Pancreas (tissue), 10 donors: Measurements from ENCODE around the gene MYT1. TPM values are rescaled to one million over a fixed set of nuclear protein-coding genes. Genes with fewer than 3 reads are reported as not detected.
A peak's percentile ranks its signal among the peaks of the same experiment; 100 is the strongest.

Experiments used
- ATAC-seq, 4 donors: fragments of 200-7000 bp; cut with Tn5 transposase; one replicate each; pipeline versions ENCODE4 v1.8.0 to v1.9.1; 2020; ENCODE audit warnings: mild to moderate bottlenecking in 4 of 4, moderate library complexity in 4 of 4
- DNase-seq, 6 donors: peaks; one replicate each; pipeline ENCODE4 v3.0.0-alpha.2; 2020
- FAIRE-seq: peaks from 2 replicates; lab custom pipeline; 2012; peaks lifted over from hg19 to GRCh38; lab: Jason Lieb, UNC
- H3K27ac ChIP-seq, 4 donors: fragments of 200-600 bp; sonication (generic); 1 replicate in 3 of 4; 2 replicates in 1 of 4; pipeline versions ENCODE4 v1.5.0 to v1.8.0; 2020
- H3K27me3 ChIP-seq, 4 donors: fragments of 200-600 bp; one replicate each; pipeline ENCODE4 v1.8.0; 2021
- H3K36me3 ChIP-seq, 3 donors: fragments of 200-600 bp; sonication (generic) in 1 of 3; one replicate each; pipeline versions ENCODE4 v1.5.0 to v1.8.0; 2020 to 2021
- H3K4me1 ChIP-seq, 3 donors: fragments of 200-600 bp; one replicate each; pipeline ENCODE4 v1.8.0; 2021
- H3K4me3 ChIP-seq, 4 donors: fragments of 200-600 bp; sonication (generic) in 2 of 4; one replicate each; pipeline versions ENCODE4 v1.5.0 to v1.8.0; 2020 to 2021
- H3K9me3 ChIP-seq, 4 donors: fragments of 200-600 bp; one replicate each; pipeline ENCODE4 v1.8.0; 2021
- WGBS, 2 donors: extraction: QIAGEN DNeasy Blood & Tissue Kit; methylation state at CpG; one replicate each; pipeline ENCODE4 v1.1.7; 2013; 5-methylcytosine and 5-hydroxymethylcytosine counted together
- intact Hi-C, 3 donors: fragments of 100-400 bp; cut with DNase I; formaldehyde crosslinking; loops; one replicate each; pipeline versions ENCODE4 v1.11.1 to v1.14.2; 2022
- polyA plus RNA-seq, 2 donors: library from polyadenylated mRNA; stranded (reverse); fragments of 200-250 nt; gene quantifications; one replicate each; pipeline ENCODE4 v1.2.3, GENCODE V29; 2013
- total RNA-seq, 6 donors: library from RNA; stranded (reverse); fragmentation: NEBNext Ultra II Directional in 4 of 6; extraction: Animal tissue kit (Norgen Biotek cat#: 25700) in 4 of 6; gene quantifications; one replicate each; pipeline versions ENCODE4 v1.2.1 to v1.2.4, GENCODE V29; 2021 to 2023
- TF ChIP-seq, protein P1 (sequence below), 4 donors: fragments of 200-600 bp; sonication (generic) in 3 of 4; IDR thresholded peaks; one replicate each; pipeline versions ENCODE4 v1.5.0 to v1.8.0; 2021; ENCODE audit warnings: antibody characterized with exemption in 4 of 4
- donor health status: healthy with polysubstance abuse.
- donor health status: DM: no; HTN: no; CAD: no; lungs with moderate emphysema.
- donor health status: DM: no; HTN: no; CAD: no.
- donor health status: control.
- donor health status: control.
- donor health status: Bipolar disorder and iron deficiency.
- donor health status: DM: yes; HTN: yes; CAD: no.
- donor health status: DM: no; HTN: no; CAD: no.
- donor health status: DM: no; HTN: no; CAD: no.
- donor health status: DM: yes; HTN: yes; CAD: no.

Gene MYT1
- total and polyA plus RNA-seq, 8 donors = 0.13 to 5.1 (median 0.52) TPM

DNA sequence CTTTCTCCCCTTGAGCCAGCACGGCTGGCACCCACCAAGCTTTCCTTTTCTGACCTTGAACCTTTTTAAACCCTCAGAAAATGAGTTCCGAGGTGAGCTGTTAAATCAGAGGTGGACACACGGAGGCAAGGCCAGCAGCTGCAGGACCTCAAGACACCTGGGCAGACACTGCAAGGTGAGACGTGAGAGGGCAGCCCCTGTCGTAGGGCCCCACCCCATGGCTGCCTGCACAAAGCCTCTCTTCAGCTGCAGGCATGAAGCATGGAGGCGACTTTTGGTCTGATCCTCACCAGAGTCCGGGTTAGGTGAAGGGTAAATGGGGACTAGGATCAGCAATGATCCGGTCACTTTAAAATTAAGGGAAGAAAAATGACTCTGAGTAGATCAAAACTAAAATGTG is 25.7 kb downstream of the MYT1 start:
- Histone ChIP-seq H3K27ac (peak overlapping the region; percentile 47 to 89 (median 77)), H3K27me3 (no peaks in the 10 kb centered on the region)
- no peak for DNase-seq

DNA sequence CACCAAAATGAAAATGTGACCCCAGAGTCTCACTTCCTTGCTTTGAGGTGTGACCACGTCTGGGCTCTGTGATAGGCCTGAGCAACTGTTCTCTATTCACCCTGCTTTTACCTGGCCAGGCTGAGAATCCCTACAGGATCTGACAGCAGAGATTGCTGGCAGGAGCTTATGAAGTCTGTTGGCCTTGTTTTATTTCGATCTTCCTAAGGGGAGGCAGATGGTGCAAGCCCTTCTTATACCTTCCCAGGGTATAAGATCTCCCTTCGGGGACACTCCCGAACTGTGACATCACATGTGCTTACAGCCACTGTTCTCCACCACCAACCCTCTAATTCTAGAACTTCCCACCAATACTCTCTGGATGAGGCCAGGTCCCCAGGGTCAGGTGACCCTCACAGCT is 26.8 kb downstream of the MYT1 start:
- Histone ChIP-seq H3K9me3 (no peaks in the 10 kb centered on the region), H3K4me1 (peaks cover 0 to 15% (median 0%) of the 10 kb centered on the region in 3 donors), H3K27ac (peak overlapping the region in 3 of 4 donors; percentile 47 to 89 (median 84)), H3K4me3 (no peak overlapping the region), H3K27me3 (no peaks in the 10 kb centered on the region), H3K36me3 (no peaks in the 10 kb centered on the region)
- DNase-seq (no peak), FAIRE-seq (no peak), ATAC-seq (no peak)
- intact Hi-C loops = no loop called here
- TF ChIP-seq, protein P1, sequence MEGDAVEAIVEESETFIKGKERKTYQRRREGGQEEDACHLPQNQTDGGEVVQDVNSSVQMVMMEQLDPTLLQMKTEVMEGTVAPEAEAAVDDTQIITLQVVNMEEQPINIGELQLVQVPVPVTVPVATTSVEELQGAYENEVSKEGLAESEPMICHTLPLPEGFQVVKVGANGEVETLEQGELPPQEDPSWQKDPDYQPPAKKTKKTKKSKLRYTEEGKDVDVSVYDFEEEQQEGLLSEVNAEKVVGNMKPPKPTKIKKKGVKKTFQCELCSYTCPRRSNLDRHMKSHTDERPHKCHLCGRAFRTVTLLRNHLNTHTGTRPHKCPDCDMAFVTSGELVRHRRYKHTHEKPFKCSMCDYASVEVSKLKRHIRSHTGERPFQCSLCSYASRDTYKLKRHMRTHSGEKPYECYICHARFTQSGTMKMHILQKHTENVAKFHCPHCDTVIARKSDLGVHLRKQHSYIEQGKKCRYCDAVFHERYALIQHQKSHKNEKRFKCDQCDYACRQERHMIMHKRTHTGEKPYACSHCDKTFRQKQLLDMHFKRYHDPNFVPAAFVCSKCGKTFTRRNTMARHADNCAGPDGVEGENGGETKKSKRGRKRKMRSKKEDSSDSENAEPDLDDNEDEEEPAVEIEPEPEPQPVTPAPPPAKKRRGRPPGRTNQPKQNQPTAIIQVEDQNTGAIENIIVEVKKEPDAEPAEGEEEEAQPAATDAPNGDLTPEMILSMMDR (IDR thresholded peaks at IDR 0.05) = no peak
- 56 to 77% methylated on average over 4 of the region's 4 CpGs for WGBS, 2 donors

More for the DNA sequence above, 25.7 kb downstream of the MYT1 start:
- FAIRE-seq (no peak), ATAC-seq (peak in 1 of 4 donors; percentile 14)
- TF ChIP-seq, protein P1 (IDR thresholded peaks at IDR 0.05) = no peak
- Histone ChIP-seq H3K4me3 (no peak overlapping the region), H3K4me1 (peaks cover 0 to 15% (median 0%) of the 10 kb centered on the region in 3 donors), H3K9me3 (no peaks in the 10 kb centered on the region), H3K36me3 (no peaks in the 10 kb centered on the region)
- intact Hi-C loops = no loop called here
- WGBS, 2 donors = 35 to 36% methylated on average over 8 of the region's 8 CpGs

DNA sequence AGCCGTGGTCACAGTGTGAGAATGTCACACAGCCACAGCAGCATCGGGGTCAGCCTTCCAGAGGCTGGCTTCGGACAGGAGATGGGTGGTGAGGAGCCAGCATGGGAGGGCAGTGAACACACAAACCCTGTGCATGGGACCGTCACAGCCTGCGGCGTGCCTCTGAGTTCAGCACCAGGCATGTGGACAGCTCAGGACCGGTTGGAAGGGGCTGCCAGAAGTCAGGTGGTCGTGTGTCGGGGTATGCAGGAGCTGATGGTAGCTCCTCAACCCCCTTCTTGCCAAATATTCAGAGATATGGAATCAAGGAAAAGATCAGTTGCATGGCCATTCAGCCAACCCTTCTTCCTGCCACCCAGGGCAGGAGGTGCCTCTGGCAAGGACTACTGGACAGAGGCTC is 28.2 kb downstream of the MYT1 start:
- DNase-seq = no peak
- Histone ChIP-seq H3K9me3 (no peaks in the 10 kb centered on the region), H3K27me3 (no peaks in the 10 kb centered on the region), H3K4me3 (no peak overlapping the region), H3K27ac (no peak overlapping the region), H3K36me3 (no peaks in the 10 kb centered on the region), H3K4me1 (peaks cover 0 to 15% (median 0%) of the 10 kb centered on the region in 3 donors)
- intact Hi-C loops = no loop called here
- FAIRE-seq = no peak
- TF ChIP-seq, protein P1 (IDR thresholded peaks at IDR 0.05) = no peak
- no peak for ATAC-seq
- WGBS, 2 donors = 35 to 64% methylated on average over 9 of the region's 9 CpGs

DNA sequence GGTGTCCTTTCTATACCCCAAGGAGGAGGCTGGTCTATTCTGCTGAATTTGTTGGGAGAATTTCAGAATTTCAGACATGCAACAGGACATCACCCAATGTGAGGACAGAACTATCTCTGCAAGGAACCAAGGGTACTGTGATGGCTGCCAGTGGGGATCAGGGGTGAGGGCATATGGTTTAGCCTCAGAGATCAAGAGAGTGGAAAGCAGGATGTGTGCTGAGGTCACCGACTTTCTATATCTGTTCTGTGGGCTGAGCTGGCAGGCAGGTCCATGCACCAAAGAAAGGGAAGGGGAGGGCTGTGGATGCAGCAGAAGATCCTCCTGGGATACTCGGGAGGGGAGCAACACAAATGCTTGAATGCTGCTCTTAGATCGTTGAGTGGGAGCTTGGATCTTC is 28.8 kb downstream of the MYT1 start:
- H3K36me3 ChIP-seq = no peaks in the 10 kb centered on the region
- H3K27ac ChIP-seq = no peak overlapping the region
- TF ChIP-seq, protein P1 (IDR thresholded peaks at IDR 0.05) = no peak
- 45 to 53% methylated on average over 3 of the region's 3 CpGs for WGBS, 2 donors
- H3K4me3 ChIP-seq = no peak overlapping the region
- H3K4me1 ChIP-seq = peaks cover 0 to 15% (median 0%) of the 10 kb centered on the region in 3 donors
- DNase-seq = no peak
- H3K9me3 ChIP-seq = no peaks in the 10 kb centered on the region
- no peak for ATAC-seq
- no peak for FAIRE-seq
- intact Hi-C loops = no loop called here
- no peaks in the 10 kb centered on the region for H3K27me3 ChIP-seq

DNA sequence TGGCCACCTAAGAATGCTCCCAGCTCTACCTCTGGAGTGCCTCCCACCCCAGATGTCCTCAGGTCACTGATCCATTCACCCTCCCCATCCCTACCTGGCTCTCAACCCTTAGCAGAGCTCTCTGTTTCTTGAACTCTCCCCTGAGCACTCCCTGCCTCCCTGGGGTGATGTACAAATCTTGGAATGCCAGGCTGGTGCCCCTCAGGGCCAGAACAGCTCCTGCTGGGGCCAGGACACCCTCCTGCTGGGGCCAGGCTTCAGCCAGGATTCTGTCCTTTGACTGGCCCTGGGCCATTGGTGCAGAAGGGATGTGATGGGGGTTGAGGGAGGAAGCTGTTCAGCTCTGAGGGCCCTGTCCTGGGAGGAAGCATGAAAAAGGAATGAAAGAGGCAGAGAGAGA is 30.0 kb downstream of the MYT1 start:
- DNase-seq = no peak
- no peak overlapping the region for H3K27ac ChIP-seq
- no peak for ATAC-seq
- TF ChIP-seq, protein P1 (IDR thresholded peaks at IDR 0.05) = no peak
- peaks cover 0 to 9% (median 0%) of the 10 kb centered on the region in 3 donors for H3K4me1 ChIP-seq
- H3K4me3 ChIP-seq = no peak overlapping the region
- no peaks in the 10 kb centered on the region for H3K27me3 ChIP-seq
- intact Hi-C loops = no loop called here
- no peaks in the 10 kb centered on the region for H3K36me3 ChIP-seq
- no peaks in the 10 kb centered on the region for H3K9me3 ChIP-seq
- no peak for FAIRE-seq
